ENCODE data around the gene ATP5MG.
A peak's percentile ranks its signal among the peaks of the same experiment; 100 is the strongest.
"Not testable (repeated sequence)": the region's sequence is repeated elsewhere in the genome, so short reads cannot be mapped to it uniquely, and the experiment has no call there.

ATP5MG gene, protein sequence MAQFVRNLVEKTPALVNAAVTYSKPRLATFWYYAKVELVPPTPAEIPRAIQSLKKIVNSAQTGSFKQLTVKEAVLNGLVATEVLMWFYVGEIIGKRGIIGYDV

DNA sequence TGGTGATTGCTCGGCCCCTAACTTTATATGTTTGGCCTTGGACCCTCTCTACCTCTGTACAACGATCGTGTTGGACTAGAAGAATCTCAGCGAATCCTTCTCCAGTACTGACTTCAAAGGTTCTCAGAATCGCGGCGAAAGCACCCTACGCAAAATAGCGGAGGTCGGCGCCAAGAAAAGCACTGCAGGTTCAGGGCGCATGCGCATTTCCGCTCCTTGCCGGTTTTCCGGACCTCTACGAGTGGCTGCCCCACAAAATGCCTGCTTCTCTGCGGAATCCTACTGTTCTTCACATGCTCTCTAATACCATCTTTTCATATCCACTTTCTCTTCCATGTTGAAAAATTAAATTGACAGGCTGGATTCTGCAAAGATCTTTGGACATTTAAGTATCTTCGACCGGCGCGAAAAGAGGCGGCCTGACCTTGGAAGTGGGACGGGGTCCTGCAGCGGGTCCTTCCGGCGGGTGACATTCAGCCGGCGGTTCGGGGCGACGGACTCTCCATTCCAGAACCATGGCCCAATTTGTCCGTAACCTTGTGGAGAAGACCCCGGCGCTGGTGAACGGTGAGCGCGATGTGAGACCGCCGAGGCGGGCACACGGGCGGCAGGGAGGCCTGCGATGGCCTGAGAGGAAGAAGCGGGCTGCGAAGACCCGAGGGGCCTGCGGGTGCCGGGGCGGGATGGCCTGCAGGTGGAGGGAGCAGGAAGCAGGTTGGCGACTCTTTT is at the start of gene ATP5MG:
Gene ATP5MG (plus strand): TSS at position 456 of the 729 bp plus-strand sequence. CDS start 60 bp downstream, at position 516.
- peak; percentile 62 to 66 for DNase-seq (ENCODE audit: low read depth in 2 of 2)

DNA sequence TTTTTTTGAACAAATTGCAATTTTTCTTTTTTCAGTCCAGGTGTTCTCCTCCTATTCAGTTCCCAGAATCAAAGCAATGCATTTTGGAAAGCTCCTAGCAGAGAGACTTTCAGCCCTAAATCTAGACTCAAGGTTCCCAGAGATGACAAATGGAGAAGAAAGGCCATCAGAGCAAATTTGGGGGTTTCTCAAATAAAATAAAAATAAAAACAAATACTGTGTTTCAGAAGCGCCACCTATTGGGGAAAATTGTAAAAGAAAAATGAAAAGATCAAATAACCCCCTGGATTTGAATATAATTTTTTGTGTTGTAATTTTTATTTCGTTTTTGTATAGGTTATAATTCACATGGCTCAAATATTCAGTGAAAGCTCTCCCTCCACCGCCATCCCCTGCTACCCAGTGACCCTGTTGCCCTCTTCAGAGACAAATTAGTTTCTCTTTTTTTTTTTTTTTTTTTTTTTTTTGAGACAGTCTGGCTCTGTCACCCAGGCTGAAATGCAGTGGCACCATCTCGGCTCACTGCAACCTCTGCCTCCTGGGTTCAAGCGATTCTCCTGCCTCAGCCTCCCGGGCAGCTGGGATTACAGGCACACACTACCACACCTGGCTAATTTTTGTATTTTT is 48.2 kb upstream of the ATP5MG start:
- DNase-seq (ENCODE audit: low read depth in 2 of 2): no peak

DNA sequence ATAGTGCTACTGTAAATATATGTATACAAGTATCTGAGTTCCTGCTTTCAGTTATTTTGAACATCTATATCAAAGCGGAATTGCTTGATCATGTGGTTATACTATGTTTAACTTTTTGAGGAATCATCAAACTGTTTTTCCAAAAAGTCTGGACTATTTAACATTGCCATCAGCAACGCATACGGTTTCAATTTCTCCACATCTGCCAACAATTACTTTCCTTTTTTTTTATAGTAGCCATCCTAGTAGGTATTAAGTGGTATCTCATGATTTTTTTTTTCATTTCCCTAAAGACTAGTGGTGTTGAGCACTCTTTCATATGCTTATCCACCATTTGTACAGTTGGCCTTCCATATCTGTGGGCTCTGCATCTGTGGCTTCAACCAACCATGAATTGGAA is 43.3 kb upstream of the ATP5MG start:
- DNase-seq (ENCODE audit: low read depth in 2 of 2): no peak

DNA sequence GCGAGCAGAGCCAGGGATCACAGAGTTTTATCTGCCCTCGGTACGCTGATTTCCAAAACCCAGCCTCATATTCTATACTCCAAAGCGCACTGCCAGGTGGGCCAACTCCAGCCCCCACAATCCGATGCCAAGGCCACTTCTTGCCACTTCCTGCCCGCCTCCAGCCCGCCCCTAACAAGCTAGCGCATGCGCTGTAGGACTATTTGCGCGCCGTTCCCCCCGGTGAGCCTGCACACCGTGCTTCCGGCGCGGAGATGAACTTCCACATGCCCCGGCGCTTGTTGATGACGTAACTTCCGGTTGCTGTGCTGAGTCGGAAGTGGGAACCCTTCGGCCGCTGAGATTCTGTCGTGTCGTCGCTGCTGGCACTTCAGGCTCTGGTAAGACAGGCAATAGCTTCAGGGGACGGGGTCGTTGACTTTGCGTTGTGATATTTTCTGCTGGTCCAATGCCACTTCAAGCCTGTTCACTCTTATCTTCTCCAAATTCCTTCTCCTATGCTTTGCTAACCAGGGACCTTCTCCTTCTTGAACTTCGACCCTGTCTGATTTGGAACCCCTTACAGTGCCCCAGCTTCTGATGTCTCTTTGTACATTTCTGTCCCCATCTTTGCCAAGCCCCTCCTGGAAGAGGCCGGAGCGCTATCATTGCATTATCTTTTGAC is 42.0 kb upstream of the ATP5MG start, which contains the start of gene UBE4A:
Gene UBE4A (plus strand): TSS at position 306 of the 664 bp plus-strand sequence. CDS start 5,481 bp downstream, outside the sequence.
- peak; percentile 81 to 83 for DNase-seq (ENCODE audit: low read depth in 2 of 2)

DNA sequence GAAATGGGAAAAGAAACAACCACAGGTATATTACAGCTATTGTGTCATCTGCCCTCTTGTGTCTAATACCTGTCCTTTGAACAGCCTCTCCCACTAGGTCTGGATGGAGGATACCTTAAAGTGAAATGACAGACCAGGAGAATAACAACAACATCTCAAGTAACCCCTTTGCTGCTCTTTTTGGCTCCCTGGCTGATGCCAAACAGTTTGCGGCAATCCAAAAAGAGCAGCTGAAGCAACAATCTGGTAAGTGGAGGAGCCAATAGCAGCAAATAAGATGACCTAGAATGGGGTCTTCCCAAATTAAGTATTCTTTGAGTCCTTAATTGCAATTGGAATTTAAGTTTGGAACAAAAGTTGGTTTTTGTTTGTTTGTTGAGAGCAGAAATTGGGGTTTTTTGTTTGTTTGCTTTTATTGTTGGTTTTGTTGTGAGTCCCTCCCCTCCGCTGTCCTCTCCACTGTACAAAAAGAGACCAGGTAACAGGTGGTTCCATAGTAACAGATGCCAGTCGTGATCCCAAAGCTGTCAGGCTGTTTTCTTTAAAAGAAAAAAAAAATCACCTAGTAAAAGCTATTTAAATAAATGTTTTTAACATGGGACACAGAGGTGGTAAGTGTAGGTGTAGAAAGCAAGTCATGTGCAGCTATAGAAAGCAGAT is 36.3 kb upstream of the ATP5MG start:
- no peak for DNase-seq (ENCODE audit: low read depth in 2 of 2)

DNA sequence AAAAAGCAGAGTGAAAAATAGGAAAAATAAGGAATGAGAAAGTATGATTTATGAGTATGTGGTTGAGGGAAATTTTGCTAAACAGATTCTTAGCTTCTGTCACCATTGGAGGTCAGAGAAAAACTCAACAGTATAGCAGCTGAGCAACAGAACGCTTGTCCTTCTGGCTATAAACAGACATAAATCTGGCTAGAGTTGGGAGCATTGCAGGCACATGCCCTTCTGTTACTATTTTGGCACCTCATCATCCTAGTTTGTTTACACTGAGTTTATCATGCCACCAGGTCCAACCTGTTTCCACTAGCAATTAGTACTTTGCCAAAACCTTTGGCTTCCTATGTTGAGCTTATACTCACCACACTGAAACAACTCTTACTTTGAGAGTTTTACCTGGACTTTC is 35.1 kb upstream of the ATP5MG start:
- DNase-seq (ENCODE audit: low read depth in 2 of 2): no peak

DNA sequence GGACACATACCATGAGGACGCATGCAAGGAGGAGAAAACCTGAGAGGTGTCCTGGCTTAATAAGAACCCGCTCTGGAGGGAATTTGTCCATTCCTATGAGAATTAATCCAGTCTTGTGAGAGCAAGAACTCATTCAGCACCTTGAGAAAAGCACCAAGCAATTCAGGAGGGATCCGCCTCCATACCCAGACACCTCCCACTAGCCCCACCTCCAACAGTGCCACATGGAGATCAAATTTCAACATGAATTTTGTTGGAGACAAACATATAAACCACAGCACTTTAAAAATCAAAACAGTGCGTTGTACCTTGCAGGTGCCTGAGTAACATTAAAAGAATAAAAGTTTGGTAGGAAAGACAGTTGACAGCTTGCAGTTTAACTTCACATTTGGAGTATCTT is 30.6 kb upstream of the ATP5MG start:
- DNase-seq (ENCODE audit: low read depth in 2 of 2): no peak

DNA sequence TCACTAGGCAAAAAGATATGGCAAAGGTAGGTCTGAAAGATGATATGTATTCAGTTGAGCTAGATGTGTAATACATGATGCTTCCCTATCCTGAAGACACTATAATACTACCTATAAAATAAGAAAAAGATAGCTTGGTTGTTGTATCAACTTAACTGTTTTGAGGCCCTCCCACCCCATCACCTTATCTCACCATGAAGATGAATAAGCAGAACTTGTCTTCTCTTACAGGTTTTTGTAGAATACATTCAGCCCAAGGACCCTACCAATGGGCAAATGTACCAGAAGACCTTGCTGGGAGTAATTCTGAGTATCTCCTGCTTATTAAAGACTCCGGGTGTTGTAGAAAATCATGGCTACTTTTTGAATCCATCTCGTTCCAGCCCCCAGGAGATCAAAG is 28.1 kb upstream of the ATP5MG start:
- DNase-seq (ENCODE audit: low read depth in 2 of 2): no peak

DNA sequence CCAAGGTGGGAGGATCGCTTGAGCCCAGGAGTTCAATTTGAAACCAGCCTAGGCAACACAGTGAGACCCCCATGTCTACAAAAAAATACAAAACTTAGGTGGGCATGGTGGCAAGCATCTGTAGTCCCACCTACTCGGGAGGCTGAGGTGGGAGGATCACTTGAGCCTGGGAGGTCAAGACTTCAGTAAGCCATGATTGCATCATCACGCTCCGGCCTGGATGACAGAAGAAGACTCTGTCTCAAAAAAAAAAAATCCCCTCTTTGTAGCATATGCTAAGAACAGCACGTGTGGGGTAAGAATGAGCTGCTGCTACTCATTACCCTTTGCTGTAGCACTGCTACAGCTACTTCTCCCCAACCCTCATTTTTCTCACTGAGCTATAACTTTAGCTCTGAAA is 27.5 kb upstream of the ATP5MG start:
- DNase-seq (ENCODE audit: low read depth in 2 of 2): no peak

DNA sequence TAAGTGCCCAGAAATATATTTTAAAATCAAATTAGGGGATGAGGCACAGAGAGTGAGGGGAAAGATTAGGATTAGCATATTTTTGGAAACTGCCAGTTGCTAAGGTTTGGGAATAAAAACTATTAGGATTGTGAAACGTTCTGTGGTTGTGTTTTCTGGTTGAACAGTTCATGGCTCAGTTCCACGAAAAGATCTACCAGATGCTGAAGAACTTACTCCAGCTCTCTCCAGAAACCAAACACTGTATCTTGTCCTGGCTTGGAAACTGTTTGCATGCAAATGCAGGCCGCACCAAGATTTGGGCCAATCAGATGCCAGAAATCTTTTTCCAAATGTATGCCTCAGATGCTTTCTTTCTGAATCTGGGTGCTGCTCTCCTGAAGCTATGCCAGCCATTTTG is 26.7 kb upstream of the ATP5MG start:
- DNase-seq (ENCODE audit: low read depth in 2 of 2): no peak

DNA sequence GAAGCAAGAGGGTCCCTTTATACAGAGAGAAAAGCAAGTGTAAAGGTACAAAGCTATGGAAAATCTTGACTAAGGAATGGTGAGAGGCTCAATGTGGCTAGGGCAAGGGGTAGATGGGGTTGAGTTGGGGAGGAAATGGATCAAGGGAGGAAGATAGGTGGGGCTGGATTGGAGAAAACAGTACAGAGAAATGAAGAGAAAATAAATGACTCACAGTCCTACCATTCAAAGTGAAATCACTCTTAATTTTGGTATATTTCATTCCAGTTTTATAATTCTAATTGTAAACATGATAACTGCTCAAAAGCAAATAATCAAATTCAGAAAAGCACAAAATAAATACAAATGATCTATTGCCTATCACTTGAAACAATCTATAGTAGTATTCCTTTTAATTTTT is 25.4 kb upstream of the ATP5MG start:
- no peak for DNase-seq (ENCODE audit: low read depth in 2 of 2)

DNA sequence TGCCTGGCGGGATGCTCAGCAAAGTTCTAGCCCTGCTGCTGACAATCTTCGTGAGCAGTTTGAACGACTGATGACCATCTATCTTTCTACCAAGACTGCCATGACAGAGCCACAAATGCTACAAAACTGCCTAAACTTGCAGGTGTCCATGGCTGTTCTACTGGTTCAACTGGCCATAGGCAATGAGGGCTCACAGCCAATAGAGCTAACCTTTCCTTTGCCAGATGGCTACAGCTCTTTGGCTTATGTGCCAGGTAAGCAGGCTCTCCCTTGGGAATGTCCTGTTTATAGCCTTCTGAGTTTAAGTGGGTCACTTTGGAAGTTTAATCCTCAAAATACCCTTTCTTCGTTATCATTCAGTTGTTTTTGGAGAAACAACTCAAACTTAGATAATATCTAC is 21.9 kb upstream of the ATP5MG start:
- DNase-seq (ENCODE audit: low read depth in 2 of 2): no peak

DNA sequence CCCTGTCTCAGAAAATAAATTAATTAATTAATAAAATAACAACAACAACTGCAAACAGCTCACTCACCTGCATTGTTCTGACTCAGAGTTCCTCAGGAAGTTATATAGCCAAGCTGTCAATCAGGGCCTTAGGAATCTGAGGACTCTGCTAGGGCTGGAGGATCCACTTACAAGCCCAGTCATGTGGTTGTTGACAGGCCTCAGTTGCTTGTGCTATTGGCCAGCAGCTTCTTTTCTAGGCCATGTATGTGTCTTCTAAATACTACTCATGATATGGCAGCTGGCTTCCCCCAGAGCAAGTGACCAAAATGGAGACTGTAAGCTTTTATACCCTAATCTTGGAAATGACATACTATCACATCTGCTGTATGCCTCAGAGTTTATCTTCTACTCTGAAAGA is 20.8 kb upstream of the ATP5MG start:
- no peak for DNase-seq (ENCODE audit: low read depth in 2 of 2)

DNA sequence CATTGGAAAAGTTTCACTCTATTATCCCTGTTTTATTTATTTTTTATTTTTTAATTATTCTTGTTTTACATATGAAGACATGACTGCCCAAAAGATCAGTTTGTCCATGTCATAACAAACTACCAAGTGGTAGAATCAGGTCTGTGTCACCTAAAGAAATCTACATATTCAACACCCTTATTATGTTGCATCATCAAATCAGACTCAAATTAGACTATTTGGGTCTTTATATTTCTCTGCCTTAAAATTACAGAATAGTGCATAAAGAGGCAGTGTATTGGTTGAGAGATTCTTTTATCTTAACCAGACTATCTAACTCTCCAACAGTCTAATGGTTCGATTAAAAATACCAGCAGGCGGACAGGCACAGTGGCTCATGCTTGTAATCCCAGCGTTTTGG is 18.5 kb upstream of the ATP5MG start:
- DNase-seq (ENCODE audit: low read depth in 2 of 2): no peak

DNA sequence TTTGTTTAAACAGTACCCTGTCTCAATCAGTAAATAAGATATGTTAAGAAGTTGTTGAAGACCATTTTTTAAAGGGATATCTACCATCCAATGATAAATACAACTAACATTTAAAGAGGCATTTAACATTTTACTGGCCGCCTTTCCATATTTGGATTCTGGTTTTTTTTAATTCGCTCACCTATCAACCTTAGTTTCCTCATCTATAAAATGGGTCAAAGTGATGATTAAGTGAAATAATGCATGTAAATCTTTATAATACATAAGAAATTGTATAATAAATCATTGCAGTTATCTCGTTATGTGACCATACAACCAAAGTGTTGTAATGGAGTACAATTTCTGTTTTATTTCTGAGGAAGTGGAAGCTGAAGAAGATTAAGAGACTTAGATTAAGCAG is 17.7 kb upstream of the ATP5MG start:
- DNase-seq (ENCODE audit: low read depth in 2 of 2): no peak

DNA sequence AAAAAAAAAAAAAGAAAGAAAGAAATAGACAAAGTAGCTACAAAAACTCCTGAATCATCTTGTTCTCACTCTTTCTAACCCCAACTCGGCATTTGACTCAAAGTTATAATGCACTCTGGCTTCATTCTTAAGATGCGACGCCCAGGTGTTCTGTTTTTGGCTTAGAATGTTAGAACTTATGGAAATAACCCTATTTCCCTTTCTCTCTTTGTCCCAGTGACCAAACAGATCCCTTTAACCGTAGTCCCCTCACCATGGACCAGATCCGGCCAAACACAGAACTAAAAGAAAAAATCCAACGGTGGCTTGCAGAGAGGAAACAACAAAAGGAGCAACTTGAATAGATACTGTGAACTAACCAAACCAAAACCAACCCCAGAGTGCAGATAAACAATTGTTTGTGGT is 5.3 kb upstream of the ATP5MG start:
- DNase-seq (ENCODE audit: low read depth in 2 of 2): no peak

DNA sequence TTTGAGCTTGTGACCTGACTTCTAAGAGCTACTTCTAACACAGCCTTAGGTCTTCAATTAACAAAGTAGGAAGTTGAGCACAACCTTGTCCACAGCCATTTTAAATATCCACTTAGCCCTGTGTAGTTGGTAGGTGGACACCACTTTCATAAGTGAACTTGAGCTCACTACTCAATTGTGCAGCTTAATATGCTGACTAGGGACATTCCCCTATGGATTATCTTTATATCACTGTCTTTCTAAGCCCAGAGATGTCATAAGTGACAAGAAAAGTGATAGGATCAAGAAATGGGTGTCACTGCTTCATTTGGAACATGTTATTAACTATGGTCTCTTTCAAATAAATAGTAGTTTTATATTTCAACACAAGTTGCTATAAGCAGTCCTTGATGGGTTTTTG is 4.0 kb upstream of the ATP5MG start:
- no peak for DNase-seq (ENCODE audit: low read depth in 2 of 2)

DNA sequence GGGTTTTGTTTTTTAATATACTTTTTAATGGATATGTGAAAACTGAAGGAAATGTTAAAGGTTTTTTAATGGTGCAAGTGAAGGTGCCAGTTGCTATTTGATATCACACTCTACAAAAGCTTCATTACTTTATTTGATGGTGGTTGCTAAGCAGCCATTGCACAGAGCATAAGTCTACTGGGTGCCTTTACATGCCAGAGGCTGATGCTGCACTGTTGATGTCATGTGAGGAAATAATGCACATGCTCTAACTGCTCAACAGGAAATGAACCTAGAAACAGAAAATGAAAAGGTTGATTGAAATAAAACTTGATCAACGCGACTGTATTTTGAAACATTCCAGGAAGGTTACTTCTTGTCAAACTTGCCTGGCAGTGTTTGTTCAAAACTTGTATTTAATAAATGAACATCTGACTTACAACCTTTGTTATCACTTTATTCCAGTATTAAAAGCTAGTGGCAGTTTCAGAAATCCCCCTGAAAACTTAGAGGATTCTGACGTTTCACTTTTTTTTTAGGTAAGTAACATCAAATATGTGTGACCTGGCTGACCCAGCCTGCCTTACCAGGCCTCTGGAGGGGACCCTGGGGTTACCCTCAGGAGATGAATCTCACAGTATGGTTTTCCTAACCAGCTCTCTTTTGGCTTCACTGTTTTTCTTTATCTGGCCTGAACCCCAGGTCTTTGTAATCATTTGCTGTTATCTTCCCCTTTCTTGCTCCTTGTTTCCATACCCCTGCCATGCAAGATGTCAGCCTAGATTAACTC is 2.4 kb upstream of the ATP5MG start:
- DNase-seq (ENCODE audit: low read depth in 2 of 2): no peak

DNA sequence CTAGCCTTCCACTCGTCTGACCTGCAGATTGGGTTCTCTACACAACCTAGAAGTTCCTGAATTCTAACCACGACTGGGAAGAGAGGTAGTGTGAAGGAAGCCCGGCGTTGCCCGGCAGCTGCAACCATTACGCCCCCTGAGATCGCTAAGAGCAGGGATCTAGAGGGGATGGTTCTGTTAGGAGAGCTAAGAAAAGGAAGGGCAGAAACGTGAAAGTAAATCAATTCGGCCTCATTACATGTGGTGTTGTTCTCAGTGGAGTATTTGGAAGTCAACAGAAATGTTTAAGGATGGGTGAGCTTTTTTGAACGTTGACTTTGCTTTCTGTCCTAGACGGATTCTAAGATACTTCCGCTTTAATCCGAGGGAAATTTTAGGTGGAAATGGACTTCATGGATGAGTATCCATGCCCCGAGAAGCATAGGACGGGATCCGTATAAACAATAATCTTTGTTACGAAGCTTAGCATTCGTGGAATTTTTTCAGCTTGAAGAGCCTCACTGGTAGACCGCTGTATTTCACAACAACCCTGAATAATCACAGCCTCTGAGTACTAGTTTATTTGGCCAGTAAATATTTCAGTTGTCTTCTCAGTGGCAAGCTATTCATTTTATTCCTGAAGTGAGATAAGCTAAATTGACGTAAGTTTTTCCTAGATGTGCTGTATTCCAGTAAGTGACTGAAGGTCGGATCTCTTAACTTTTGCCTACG is 629 bp downstream of the ATP5MG start:
- DNase-seq (ENCODE audit: low read depth in 2 of 2): peak in 1 of 2 experiments; percentile 22

DNA sequence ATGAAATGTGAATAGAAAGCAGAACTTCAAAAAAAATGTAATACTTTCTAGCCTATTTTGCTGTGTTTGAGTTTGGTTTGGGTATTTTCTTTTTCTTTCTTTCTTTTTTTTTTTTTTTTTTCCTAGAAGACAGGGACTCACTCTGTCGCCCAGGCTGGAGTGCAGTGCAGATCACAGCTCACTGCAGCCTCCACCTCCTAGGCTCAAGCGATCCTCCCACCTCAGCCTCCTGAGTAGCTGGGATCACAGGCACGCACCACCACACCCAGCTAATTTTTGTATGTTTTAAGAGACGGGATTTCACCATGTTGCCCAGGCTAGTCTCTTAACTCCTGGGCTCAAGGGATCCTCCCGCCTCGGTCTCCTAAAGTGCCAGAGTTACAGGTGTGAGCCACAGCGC is 1.2 kb downstream of the ATP5MG start:
- not testable (repeated sequence) for DNase-seq (ENCODE audit: low read depth in 2 of 2)
